Right atrium auricular region (tissue), 2 donors: ENCODE measurements around the gene PCDHGA4. TPM values are rescaled to one million over a fixed set of nuclear protein-coding genes. Genes with fewer than 3 reads are reported as not detected.

Source experiments
- DNase-seq: peaks from one replicate; pipeline ENCODE4 v3.0.0-alpha.2; 2019; ENCODE audit warnings: low spot score
- H3K27ac ChIP-seq, 2 donors: fragments of 200-600 bp; sonication (generic); 1 replicate in 1 of 2; 2 replicates in 1 of 2; pipeline ENCODE4 v1.5.1; 2016 to 2019
- H3K27me3 ChIP-seq, 2 donors: fragments of 200-600 bp; sonication (generic); one replicate each; pipeline versions ENCODE4 v1.5.1 to v1.6.0; 2017 to 2019
- H3K36me3 ChIP-seq: fragments of 200-600 bp; sonication (generic); one replicate; pipeline ENCODE4 v1.5.1; 2016
- H3K4me1 ChIP-seq, 2 donors: fragments of 200-600 bp; sonication (generic); one replicate each; pipeline versions ENCODE4 v1.5.1 to v1.6.0; 2017 to 2019
- H3K4me3 ChIP-seq, 2 donors: fragments of 200-600 bp; sonication (generic); 1 replicate in 1 of 2; 2 replicates in 1 of 2; pipeline ENCODE4 v1.5.1; 2017 to 2019; ENCODE audit warnings: mild to moderate bottlenecking in 1 of 2, moderate library complexity in 1 of 2
- H3K9me3 ChIP-seq, 2 donors: fragments of 200-600 bp; sonication (generic); one replicate each; pipeline ENCODE4 v1.5.1; 2019
- total RNA-seq, 2 donors: library from RNA; depleted of rRNA; stranded (reverse); fragments of >200 nt; gene quantifications; one replicate each; pipeline ENCODE4 v1.1.0, GENCODE V29; 2016
- TF ChIP-seq, protein P1 (sequence below), 2 donors: fragments of 200-600 bp; sonication (generic); IDR thresholded peaks; one replicate each; pipeline ENCODE4 v1.5.1; 2019; ENCODE audit warnings: antibody characterized with exemption in 2 of 2

PCDHGA4 gene
- total RNA-seq, 2 donors from 2014 or later: 4.4 to 5.7 TPM

DNA sequence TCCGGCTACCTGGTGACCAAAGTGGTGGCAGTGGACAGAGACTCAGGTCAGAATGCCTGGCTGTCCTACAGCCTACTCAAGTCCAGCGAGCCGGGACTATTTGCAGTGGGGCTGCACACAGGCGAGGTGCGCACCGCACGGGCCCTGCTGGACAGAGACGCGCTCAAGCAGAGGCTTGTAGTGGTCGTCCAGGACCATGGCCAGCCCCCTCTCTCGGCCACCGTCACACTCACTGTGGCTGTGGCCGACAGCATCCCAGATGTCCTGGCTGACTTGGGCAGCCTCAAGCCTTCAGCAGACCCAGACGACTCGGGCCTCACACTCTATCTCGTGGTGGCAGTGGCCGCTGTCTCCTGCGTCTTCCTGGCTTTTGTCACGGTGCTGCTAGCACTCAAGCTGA, 2.1 kb downstream of the PCDHGA4 start:
- Histone ChIP-seq H3K9me3 (peaks cover 5 to 97% of the 10 kb centered on the region in 2 donors), H3K4me1 (no peaks in the 10 kb centered on the region), H3K27ac (no peak overlapping the region), H3K36me3 (no peaks in the 10 kb centered on the region), H3K4me3 (no peak overlapping the region), H3K27me3 (no peaks in the 10 kb centered on the region)
- TF ChIP-seq, protein P1, sequence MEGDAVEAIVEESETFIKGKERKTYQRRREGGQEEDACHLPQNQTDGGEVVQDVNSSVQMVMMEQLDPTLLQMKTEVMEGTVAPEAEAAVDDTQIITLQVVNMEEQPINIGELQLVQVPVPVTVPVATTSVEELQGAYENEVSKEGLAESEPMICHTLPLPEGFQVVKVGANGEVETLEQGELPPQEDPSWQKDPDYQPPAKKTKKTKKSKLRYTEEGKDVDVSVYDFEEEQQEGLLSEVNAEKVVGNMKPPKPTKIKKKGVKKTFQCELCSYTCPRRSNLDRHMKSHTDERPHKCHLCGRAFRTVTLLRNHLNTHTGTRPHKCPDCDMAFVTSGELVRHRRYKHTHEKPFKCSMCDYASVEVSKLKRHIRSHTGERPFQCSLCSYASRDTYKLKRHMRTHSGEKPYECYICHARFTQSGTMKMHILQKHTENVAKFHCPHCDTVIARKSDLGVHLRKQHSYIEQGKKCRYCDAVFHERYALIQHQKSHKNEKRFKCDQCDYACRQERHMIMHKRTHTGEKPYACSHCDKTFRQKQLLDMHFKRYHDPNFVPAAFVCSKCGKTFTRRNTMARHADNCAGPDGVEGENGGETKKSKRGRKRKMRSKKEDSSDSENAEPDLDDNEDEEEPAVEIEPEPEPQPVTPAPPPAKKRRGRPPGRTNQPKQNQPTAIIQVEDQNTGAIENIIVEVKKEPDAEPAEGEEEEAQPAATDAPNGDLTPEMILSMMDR (IDR thresholded peaks at IDR 0.05): no peak
- DNase-seq: no peak

DNA sequence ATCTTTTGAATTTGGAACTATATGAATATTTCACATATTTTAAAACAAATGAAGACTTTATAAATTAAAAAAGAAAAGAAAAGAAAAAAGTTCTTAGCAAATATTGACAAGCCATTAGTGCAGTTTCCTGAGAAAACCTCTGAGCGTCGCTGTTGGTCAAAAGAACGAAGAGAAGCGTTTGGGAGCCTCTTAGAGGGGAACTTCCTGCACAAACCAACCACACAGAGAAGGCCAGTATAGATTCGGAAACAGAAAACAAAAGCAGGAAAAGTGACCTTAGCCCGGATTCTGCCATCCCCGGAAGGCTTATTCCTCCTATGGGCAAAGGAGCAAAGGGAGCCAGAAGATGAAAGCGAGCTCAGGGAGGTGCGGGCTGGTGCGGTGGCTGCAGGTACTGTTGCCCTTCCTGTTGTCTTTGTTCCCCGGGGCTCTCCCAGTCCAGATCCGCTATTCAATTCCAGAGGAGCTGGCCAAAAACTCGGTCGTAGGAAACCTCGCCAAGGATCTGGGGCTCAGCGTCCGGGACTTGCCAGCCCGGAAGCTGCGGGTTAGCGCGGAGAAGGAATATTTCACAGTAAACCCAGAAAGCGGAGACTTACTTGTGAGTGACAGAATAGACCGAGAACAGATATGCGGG, 5.1 kb downstream of the PCDHGA4 start, which contains the start of gene PCDHGB2:
PCDHGB2 (plus strand) TSS at position 205 of the 637 bp plus-strand sequence; CDS start at position 347, 142 bp downstream.
- H3K36me3 ChIP-seq: no peaks in the 10 kb centered on the region
- H3K4me1 ChIP-seq: no peaks in the 10 kb centered on the region
- peaks cover 11 to 98% of the 10 kb centered on the region in 2 donors for H3K9me3 ChIP-seq
- H3K27me3 ChIP-seq: no peaks in the 10 kb centered on the region
- peak within 1 kb of the TSS; percentile 25 to 28 for H3K4me3 ChIP-seq
- DNase-seq: no peak
- H3K27ac ChIP-seq: no peak within 1 kb of the TSS
- TF ChIP-seq, protein P1 (IDR thresholded peaks at IDR 0.05): peak; percentile 16 to 57

DNA sequence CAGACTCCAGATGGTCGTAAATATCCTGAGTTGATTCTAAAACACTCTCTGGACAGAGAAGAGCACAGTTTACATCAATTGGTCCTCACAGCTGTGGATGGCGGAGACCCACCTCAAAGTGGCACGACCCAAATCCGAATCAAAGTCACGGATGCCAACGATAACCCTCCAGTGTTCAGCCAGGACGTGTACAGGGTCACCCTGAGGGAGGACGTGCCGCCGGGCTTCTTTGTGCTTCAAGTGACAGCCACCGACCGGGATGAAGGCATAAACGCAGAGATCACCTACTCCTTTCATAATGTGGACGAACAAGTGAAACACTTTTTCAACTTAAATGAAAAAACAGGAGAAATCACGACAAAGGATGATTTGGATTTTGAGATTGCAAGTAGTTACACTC, 5.9 kb downstream of the PCDHGA4 start:
- Histone ChIP-seq H3K4me1 (no peaks in the 10 kb centered on the region), H3K36me3 (no peaks in the 10 kb centered on the region), H3K9me3 (peaks cover 19 to 98% of the 10 kb centered on the region in 2 donors), H3K27me3 (no peaks in the 10 kb centered on the region), H3K4me3 (no peak overlapping the region), H3K27ac (no peak overlapping the region)
- DNase-seq: no peak
- TF ChIP-seq, protein P1 (IDR thresholded peaks at IDR 0.05): no peak

DNA sequence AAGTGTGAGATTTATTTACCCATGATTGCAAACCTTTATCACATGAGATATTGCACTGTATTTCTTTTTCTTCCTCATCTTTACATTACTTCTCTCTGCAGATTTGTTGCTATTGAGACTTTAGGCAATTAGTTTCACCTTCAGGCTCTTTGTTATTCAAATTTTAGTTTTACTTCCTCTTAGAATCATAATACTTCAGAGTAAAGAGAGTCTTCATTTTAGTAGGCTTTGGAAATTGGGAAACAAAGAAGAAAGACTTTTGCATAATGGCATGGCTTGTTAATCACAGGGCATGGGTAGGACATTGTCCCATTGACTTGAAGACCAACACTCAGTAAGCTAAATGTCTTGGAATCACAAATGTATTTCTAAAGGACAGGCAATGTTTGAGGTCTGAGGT, 7.9 kb downstream of the PCDHGA4 start:
- no peak overlapping the region for H3K4me3 ChIP-seq
- TF ChIP-seq, protein P1 (IDR thresholded peaks at IDR 0.05): no peak
- no peak for DNase-seq
- no peaks in the 10 kb centered on the region for H3K36me3 ChIP-seq
- no peak overlapping the region for H3K27ac ChIP-seq
- no peaks in the 10 kb centered on the region for H3K27me3 ChIP-seq
- peaks cover 22 to 96% of the 10 kb centered on the region in 2 donors for H3K9me3 ChIP-seq
- no peaks in the 10 kb centered on the region for H3K4me1 ChIP-seq

DNA sequence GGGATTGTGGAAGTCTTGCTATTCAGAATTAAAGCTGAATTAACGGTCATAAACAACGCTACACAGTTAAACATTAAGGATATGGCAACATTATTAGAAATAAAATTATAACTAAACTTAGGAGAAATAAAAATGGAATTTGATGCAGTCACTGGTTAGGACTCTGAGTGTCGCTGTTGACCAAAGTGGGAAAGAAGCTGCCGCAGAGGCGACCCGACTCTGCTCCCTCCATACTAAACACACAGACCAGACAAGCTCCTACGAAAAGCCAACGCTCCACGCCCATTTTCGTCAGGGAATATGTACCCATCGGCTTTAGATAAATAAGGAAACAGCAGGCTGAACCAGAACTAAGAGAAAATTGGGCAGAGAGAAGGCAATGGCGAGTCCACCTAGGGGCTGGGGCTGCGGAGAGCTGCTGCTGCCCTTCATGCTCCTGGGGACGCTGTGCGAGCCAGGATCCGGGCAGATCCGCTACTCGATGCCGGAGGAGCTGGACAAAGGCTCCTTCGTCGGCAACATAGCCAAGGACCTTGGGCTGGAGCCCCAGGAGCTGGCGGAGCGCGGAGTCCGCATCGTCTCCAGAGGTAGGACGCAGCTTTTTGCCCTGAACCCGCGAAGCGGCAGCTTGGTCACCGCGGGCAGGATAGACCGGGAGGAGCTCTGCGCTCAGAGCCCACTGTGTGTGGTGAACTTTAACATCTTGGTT, 9.3 kb downstream of the PCDHGA4 start, which contains the start of gene PCDHGA5:
PCDHGA5 (plus strand) TSS at position 211 of the 709 bp plus-strand sequence; CDS start at position 380, 169 bp downstream.
- TF ChIP-seq, protein P1 (IDR thresholded peaks at IDR 0.05): peak in 1 of 2 donors; percentile 15
- no peaks in the 10 kb centered on the region for H3K27me3 ChIP-seq
- no peaks in the 10 kb centered on the region for H3K4me1 ChIP-seq
- DNase-seq: no peak
- peaks cover 22 to 95% of the 10 kb centered on the region in 2 donors for H3K9me3 ChIP-seq
- H3K27ac ChIP-seq: no peak within 1 kb of the TSS
- peak within 1 kb of the TSS in 1 of 2 donors; percentile 24 for H3K4me3 ChIP-seq
- no peaks in the 10 kb centered on the region for H3K36me3 ChIP-seq
